Mesothelial cell of epicardium (in vitro differentiated cells): ENCODE results near the gene SUB1. TPM values are rescaled to one million over a fixed set of nuclear protein-coding genes. Genes with fewer than 3 reads are reported as not detected.
"Not testable (repeated sequence)": the region's sequence is repeated elsewhere in the genome, so short reads cannot be mapped to it uniquely, and the experiment has no call there.

ENCODE experiments used
- DNase-seq, 2 experiments: peaks; one replicate each; pipeline ENCODE4 v3.0.0; 2021; ENCODE audit warnings: low spot score in 2 of 2; ENCODE audit not compliant: unreplicated experiment in 2 of 2
- H3K27ac Mint-ChIP-seq: 2 replicates; pipeline ENCODE4 v1.8.0; 2021; ENCODE audit warnings: mixed read lengths
- H3K27me3 Mint-ChIP-seq: 2 replicates; pipeline ENCODE4 v1.8.0; 2021; ENCODE audit warnings: low read depth, mixed read lengths
- H3K36me3 Mint-ChIP-seq: 2 replicates; pipeline ENCODE4 v1.8.0; 2021; ENCODE audit warnings: mixed read lengths
- H3K4me1 Mint-ChIP-seq: 2 replicates; pipeline ENCODE4 v1.8.0; 2021; ENCODE audit warnings: mixed read lengths
- H3K4me3 Mint-ChIP-seq: 2 replicates; pipeline ENCODE4 v1.8.0; 2021; ENCODE audit warnings: mild to moderate bottlenecking, moderate library complexity, mixed read lengths
- H3K9me3 Mint-ChIP-seq: 2 replicates; pipeline ENCODE4 v1.8.0; 2021; ENCODE audit warnings: mixed read lengths
- total RNA-seq: library from RNA; stranded (reverse); gene quantifications from 3 replicates; pipeline ENCODE4 v1.2.1, GENCODE V29; 2021
- TF ChIP-seq, protein P1 (sequence below): fragments of 200-600 bp; sonication (generic); IDR thresholded peaks from one replicate; pipeline ENCODE4 v1.5.0; 2021; ENCODE audit warnings: antibody characterized with exemption; ENCODE audit not compliant: unreplicated experiment

The SUB1 gene
- total RNA-seq, 1 donor from 2014 or later = 199 TPM

DNA sequence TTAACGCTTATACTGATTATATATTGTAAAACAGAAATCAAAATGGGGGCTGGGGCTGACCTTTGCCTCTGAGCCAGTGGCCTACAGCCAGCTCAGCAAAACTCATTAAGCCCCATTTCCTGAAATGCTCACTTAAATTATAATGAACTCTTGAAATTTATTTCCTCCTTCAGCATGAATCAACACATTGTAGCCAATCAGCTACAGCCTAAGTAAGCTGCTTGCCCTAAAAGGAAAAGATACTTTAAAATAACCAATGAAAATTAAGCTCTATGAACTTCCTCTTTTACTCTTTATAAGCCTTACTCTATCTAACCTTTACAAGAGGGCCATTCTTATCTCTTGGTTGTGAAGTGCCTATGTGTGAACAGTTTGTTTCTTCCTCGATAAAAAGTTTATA is 33.5 kb upstream of the SUB1 start:
- TF ChIP-seq, protein P1, sequence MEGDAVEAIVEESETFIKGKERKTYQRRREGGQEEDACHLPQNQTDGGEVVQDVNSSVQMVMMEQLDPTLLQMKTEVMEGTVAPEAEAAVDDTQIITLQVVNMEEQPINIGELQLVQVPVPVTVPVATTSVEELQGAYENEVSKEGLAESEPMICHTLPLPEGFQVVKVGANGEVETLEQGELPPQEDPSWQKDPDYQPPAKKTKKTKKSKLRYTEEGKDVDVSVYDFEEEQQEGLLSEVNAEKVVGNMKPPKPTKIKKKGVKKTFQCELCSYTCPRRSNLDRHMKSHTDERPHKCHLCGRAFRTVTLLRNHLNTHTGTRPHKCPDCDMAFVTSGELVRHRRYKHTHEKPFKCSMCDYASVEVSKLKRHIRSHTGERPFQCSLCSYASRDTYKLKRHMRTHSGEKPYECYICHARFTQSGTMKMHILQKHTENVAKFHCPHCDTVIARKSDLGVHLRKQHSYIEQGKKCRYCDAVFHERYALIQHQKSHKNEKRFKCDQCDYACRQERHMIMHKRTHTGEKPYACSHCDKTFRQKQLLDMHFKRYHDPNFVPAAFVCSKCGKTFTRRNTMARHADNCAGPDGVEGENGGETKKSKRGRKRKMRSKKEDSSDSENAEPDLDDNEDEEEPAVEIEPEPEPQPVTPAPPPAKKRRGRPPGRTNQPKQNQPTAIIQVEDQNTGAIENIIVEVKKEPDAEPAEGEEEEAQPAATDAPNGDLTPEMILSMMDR = no peak
- Mint-ChIP-seq H3K36me3 (peaks cover 2% of the 10 kb centered on the region), H3K27me3 (no peaks in the 10 kb centered on the region), H3K9me3 (peaks cover 12% of the 10 kb centered on the region), H3K4me3 (no peak overlapping the region), H3K4me1 (no peaks in the 10 kb centered on the region), H3K27ac (no peak overlapping the region)
- DNase-seq = no peak

DNA sequence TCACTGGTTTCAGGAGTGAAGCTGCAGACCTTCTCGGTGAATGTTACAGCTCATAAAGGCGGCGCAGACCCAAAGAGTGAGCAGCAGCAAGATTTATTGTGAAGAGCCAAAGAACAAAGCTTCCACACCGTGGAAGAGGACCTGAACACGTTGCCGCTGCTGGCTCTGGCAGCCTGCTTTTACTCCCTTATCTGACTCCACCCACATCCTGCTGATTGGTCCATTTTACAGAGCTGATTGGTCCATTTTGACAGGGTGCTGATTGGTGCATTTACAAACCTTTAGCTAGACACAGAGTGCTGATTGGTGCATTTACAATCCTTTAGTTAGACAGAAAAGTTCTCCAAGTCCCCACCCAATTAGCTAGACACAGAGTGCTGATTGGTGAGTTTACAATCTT is 32.9 kb upstream of the SUB1 start:
- DNase-seq, H3K27me3 Mint-ChIP-seq, H3K9me3 Mint-ChIP-seq, H3K4me1 Mint-ChIP-seq, H3K4me3 Mint-ChIP-seq, H3K27ac Mint-ChIP-seq, H3K36me3 Mint-ChIP-seq: not testable (repeated sequence)

DNA sequence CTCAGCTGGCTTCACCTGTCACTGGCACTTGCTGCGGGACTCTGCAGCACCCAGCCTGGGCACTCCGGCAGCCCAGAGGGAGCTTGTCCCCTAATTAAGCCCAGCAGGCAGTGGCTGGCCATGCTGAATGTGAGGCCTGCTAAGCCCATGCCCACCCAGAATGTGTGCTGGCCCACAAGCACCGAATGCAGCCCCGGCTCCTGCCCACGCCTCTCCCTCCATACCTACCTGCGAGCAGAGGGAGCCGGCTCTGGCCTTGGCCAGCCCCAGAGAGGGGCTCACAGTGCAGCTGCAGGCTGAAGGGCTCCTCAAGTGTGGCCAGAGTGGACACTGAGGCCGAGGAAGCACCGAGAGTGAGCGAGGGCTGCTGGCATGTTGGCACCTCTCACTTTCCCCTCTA is 32.4 kb upstream of the SUB1 start:
- Mint-ChIP-seq H3K9me3 (peaks cover 4% of the 10 kb centered on the region), H3K4me3 (no peak overlapping the region), H3K27me3 (no peaks in the 10 kb centered on the region), H3K4me1 (no peaks in the 10 kb centered on the region), H3K27ac (no peak overlapping the region), H3K36me3 (peaks cover 2% of the 10 kb centered on the region)
- TF ChIP-seq, protein P1 = no peak
- DNase-seq = no peak

- H3K4me1 Mint-ChIP-seq, H3K27ac Mint-ChIP-seq, H3K27me3 Mint-ChIP-seq, DNase-seq, H3K4me3 Mint-ChIP-seq, H3K36me3 Mint-ChIP-seq, H3K9me3 Mint-ChIP-seq: not testable (repeated sequence)
Observed at GRCh38 chr5:32554181-32554780, 31.1 kb upstream of the SUB1 start.

DNA sequence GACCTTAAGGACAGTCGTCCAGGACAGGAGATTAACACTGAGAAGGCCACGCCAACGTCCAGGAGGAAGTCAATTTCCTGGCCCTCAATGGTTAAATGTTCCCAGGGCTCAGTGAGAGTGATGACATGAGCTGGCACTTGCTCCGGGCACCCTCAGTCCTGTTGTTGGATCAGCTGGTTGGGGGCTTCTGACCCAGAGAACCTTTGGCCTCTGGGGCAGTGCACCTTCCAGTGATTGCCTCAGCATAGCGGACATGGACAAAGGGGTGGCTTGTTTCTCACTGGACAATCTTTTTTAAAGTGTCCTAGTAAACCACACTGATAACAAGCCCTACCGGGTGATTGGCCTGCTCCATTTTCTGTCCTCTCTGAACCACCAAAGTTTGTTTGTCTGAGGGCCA is 28.8 kb upstream of the SUB1 start:
- H3K27ac Mint-ChIP-seq, DNase-seq, H3K4me1 Mint-ChIP-seq, H3K27me3 Mint-ChIP-seq, H3K36me3 Mint-ChIP-seq, H3K4me3 Mint-ChIP-seq, H3K9me3 Mint-ChIP-seq: not testable (repeated sequence)

GRCh38 chr5:32559411-32559810 is 25.9 kb upstream of the SUB1 start:
- Mint-ChIP-seq H3K9me3 (no peaks in the 10 kb centered on the region), H3K36me3 (no peaks in the 10 kb centered on the region), H3K4me3 (no peak overlapping the region), H3K27me3 (no peaks in the 10 kb centered on the region), H3K4me1 (peaks cover 3% of the 10 kb centered on the region), H3K27ac (no peak overlapping the region)
- no peak for DNase-seq
- TF ChIP-seq, protein P1 = no peak

DNA sequence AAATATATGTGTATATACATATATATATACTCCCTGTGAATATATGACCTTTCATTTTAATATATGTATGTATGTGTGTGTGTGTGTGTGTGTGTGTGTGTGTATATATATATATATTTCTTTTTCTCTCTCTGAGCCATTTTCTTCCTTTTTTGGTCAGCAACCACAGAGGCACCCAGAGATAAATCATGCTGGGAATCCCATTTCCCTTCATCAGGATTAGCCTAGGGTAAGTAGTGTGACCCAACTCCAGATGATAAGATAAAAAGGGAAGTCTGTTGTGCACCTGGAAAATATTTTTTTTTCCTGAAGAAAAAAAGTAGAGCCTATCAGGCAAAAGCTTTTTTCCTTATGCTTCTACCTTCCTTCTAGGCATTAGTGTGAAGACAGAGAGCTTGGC is 25.4 kb upstream of the SUB1 start:
- TF ChIP-seq, protein P1 = no peak
- H3K9me3 Mint-ChIP-seq = no peaks in the 10 kb centered on the region
- peaks cover 3% of the 10 kb centered on the region for H3K4me1 Mint-ChIP-seq
- no peak for DNase-seq
- H3K4me3 Mint-ChIP-seq = no peak overlapping the region
- no peaks in the 10 kb centered on the region for H3K36me3 Mint-ChIP-seq
- no peaks in the 10 kb centered on the region for H3K27me3 Mint-ChIP-seq
- H3K27ac Mint-ChIP-seq = no peak overlapping the region
